Heart right ventricle (tissue), 16 donors: ENCODE measurements around the gene MUCL3. TPM values are rescaled to one million over a fixed set of nuclear protein-coding genes. Genes with fewer than 3 reads are reported as not detected.

Experiments used
- ATAC-seq, 8 donors: fragments of 200-7000 bp; cut with Tn5 transposase; one replicate each; pipeline ENCODE4 v1.9.1; 2020; ENCODE audit warnings: mild to moderate bottlenecking in 8 of 8, moderate library complexity in 8 of 8, moderate number of reproducible peaks in 1 of 8
- DNase-seq, 2 donors: peaks; one replicate each; pipeline ENCODE4 v3.0.0-alpha.2; 2020
- H3K27ac ChIP-seq, 10 donors: fragments of 200-600 bp; sonication (generic) in 2 of 10; one replicate each; pipeline versions ENCODE4 v1.5.0 to v1.8.0; 2020 to 2022; ENCODE audit warnings: mild to moderate bottlenecking in 3 of 10
- H3K27me3 ChIP-seq, 7 donors: fragments of 200-600 bp; one replicate each; pipeline ENCODE4 v1.8.0; 2021 to 2022; ENCODE audit warnings: mild to moderate bottlenecking in 2 of 7
- H3K36me3 ChIP-seq, 9 donors: fragments of 200-600 bp; sonication (generic) in 1 of 9; one replicate each; pipeline versions ENCODE4 v1.5.0 to v1.8.0; 2020 to 2022; ENCODE audit warnings: mild to moderate bottlenecking in 2 of 9
- H3K4me1 ChIP-seq, 9 donors: fragments of 200-600 bp; sonication (generic) in 1 of 9; one replicate each; pipeline versions ENCODE4 v1.5.0 to v1.8.0; 2020 to 2022; ENCODE audit warnings: mild to moderate bottlenecking in 4 of 9
- H3K4me3 ChIP-seq, 10 donors: fragments of 200-600 bp; sonication (generic) in 2 of 10; one replicate each; pipeline versions ENCODE4 v1.5.0 to v1.8.0; 2020 to 2022; ENCODE audit warnings: mild to moderate bottlenecking in 7 of 10, moderate library complexity in 2 of 10
- H3K9me3 ChIP-seq, 11 donors: fragments of 200-600 bp in 10 of 11; sonication (generic) in 2 of 11; one replicate each; pipeline versions ENCODE4 v1.5.0 to v1.8.0; 2013 to 2022; ENCODE audit warnings: mild to moderate bottlenecking in 2 of 11, control low read depth in 1 of 11, moderate library complexity in 1 of 11
- WGBS, 2 donors: extraction: QIAGEN DNeasy Blood & Tissue Kit; methylation state at CpG; one replicate each; pipeline ENCODE4 v1.1.7; 2013; ENCODE audit warnings: inconsistent platforms in 1 of 2; 5-methylcytosine and 5-hydroxymethylcytosine counted together
- intact Hi-C, 10 donors: fragments of 100-400 bp; cut with DNase I; formaldehyde crosslinking; loops; one replicate each; pipeline versions ENCODE4 v1.11.1 to v1.14.2; 2022
- long read RNA-seq, 3 donors: library from polyadenylated mRNA; unstranded; transcript quantifications; one replicate each; pipeline ENCODE4 v2.0.0, GENCODE V29; 2020 to 2021
- polyA plus RNA-seq, 2 donors: library from polyadenylated mRNA; stranded (reverse); fragments of 200-250 nt; gene quantifications; one replicate each; pipeline ENCODE4 v1.2.3, GENCODE V29; 2013
- total RNA-seq, 10 donors: library from RNA; stranded (reverse); fragmentation: NEBNext Ultra II Directional in 3 of 10; extraction: Animal tissue kit (Norgen Biotek cat#: 25700) in 3 of 10; gene quantifications; one replicate each; pipeline versions ENCODE4 v1.2.1 to v1.2.4, GENCODE V29; 2021 to 2023
- TF ChIP-seq, protein P1 (sequence below), 9 donors: fragments of 200-600 bp; sonication (generic) in 2 of 9; IDR thresholded peaks; one replicate each; pipeline versions ENCODE4 v1.5.0 to v1.8.0; 2021 to 2022; ENCODE audit warnings: antibody characterized with exemption in 9 of 9, mild to moderate bottlenecking in 5 of 9, moderate library complexity in 1 of 9
- donor health status: Arrhythmogenic right ventricular cardiomyopathy.
- donor health status: ischemic (EF 13 %, LVEDD 7.1; RV severe dilation, severe dysfunction).
- donor health status: healthy with polysubstance abuse.
- donor health status: DM: no; HTN: yes; CAD: no.
- donor health status: DM: no; HTN: no; CAD: no.
- donor health status: ischemic (EF 25% LVEDD 6.9; RV normal size, moderate dysfunction).
- donor health status: ischemic (EF 25% LVEDD 5.7; RV mildly dilated, moderate dysfunction).
- donor health status: healthy.
- donor health status: DM: yes; HTN: yes; CAD: no.
- donor health status: Ischemic cardiomyopathy.
- donor health status: ischemic (EF 35%, LVEDD 5.7; RV mildly dilated, moderate dysfunction).
- donor health status: nonischemic (EF 11% LVEDD 7.7; RV severe dilation, severe dysfunction).
- donor health status: DM: yes; HTN: yes; CAD: no.
- donor health status: PGD.
- donor health status: ischemic (EF 29% LVEDD 5.4; RV normal size, mild dysfunction).
- donor health status: nonischemic (EF 23%, LVEDD 6.1; RV moderate dilation, normal function).

The MUCL3 gene, protein sequence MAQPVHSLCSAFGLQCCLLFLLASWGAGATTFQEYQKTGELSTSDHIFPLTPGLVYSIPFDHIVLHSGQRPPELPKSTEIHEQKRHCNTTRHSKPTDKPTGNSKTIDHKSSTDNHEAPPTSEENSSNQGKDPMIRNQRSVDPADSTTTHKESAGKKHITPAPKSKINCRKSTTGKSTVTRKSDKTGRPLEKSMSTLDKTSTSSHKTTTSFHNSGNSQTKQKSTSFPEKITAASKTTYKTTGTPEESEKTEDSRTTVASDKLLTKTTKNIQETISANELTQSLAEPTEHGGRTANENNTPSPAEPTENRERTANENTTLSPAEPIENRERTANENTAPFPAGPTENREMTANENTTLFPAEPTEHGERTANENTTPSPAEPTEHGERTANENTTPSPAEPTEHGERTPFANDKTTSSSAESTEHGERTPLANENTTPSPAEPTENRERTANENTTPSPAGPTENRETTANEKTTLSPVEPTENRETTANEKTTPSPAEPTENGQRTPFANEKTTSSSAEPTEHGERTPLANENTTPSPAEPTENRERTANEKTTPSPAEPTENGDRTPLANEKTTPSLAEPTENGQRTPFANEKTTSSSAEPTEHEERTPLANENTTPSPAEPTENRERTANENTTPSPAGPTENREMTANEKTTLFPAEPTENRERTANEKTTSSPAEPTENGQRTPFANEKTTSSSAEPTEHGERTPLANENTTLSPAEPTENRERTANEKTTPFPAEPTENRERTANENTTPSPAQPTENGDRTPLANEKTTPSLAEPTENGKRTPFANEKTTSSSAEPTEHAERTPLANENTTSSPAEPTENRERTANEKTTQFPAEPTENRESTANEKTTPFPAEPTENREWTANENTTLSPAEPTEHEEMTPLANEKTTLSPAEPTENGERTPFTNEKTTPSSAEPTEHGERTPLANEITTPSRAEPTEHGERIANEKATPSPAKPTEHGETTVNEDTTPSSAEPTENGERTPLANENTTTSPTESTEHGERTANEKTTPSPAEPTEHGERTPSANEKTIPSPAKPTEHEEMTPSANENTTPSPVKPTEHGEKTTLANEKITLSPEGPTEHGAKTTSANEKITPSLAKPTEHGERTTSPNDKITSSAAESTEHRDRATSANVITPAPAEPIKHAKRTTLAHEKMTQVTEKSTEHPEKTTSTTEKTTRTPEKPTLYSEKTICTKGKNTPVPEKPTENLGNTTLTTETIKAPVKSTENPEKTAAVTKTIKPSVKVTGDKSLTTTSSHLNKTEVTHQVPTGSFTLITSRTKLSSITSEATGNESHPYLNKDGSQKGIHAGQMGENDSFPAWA (N-terminal part only)
- total RNA-seq (under 1 TPM in 1 of 10 donors, not detected in 9; 0.08 TPM), polyA plus RNA-seq (not detected)
- long read RNA-seq, donor 1: 0 reads
- long read RNA-seq, donor 2: 0 reads
- long read RNA-seq, donor 3: 0 reads

DNA sequence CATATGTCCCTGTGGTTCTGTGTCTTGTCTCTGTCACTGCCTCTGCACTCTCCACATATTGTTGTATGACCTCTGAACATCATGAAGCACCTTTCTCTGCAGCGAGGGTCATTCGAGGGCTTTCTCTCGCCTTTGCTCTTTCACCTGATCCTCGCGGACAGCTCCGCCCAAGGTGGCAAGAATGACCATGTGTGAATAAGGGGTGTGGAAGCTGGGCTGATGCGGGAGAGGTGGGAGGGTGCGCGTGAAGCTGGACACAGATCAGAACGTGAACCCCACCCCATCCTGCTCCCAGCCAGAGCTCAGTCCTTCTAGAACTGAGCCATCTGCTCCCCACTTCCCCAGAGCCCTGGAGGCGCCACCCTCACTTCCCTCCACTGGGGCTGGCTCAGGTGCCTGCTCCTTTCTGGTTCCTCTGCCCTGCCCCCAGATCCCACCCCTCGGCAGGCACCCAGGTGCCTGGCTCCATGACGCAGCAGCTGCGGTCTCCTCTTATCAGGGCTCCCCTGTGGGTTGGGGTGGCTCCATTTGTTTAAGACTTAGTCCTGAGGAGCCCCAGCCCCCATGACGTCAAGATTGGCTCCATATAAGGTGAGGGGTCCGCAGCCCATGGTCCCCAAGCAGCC, at the start of gene MUCL3:
Gene MUCL3, plus strand, starts transcription at position 613 of the 626 bp plus-strand sequence. CDS start 27 bp downstream, outside the sequence.
- Histone ChIP-seq H3K4me1 (peaks cover 0 to 13% (median 7%) of the 10 kb centered on the region in 9 donors), H3K4me3 (no peak within 1 kb of the TSS), H3K27me3 (peaks cover 0 to 36% (median 9%) of the 10 kb centered on the region in 7 donors), H3K27ac (no peak within 1 kb of the TSS), H3K9me3 (no peaks in the 10 kb centered on the region), H3K36me3 (no peaks in the 10 kb centered on the region)
- no peak for ATAC-seq
- 65 to 73% methylated on average over 16 of the region's 16 CpGs for WGBS, 2 donors
- intact Hi-C loops: loop anchor here in 2 of 10 donors (5.0 to 10.0 kb wide), 2 partner anchors 102 to 104 kb away; no protein-coding TSS in a partner anchor
- DNase-seq: no peak
- TF ChIP-seq, protein P1, sequence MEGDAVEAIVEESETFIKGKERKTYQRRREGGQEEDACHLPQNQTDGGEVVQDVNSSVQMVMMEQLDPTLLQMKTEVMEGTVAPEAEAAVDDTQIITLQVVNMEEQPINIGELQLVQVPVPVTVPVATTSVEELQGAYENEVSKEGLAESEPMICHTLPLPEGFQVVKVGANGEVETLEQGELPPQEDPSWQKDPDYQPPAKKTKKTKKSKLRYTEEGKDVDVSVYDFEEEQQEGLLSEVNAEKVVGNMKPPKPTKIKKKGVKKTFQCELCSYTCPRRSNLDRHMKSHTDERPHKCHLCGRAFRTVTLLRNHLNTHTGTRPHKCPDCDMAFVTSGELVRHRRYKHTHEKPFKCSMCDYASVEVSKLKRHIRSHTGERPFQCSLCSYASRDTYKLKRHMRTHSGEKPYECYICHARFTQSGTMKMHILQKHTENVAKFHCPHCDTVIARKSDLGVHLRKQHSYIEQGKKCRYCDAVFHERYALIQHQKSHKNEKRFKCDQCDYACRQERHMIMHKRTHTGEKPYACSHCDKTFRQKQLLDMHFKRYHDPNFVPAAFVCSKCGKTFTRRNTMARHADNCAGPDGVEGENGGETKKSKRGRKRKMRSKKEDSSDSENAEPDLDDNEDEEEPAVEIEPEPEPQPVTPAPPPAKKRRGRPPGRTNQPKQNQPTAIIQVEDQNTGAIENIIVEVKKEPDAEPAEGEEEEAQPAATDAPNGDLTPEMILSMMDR (IDR thresholded peaks at IDR 0.05): no peak

DNA sequence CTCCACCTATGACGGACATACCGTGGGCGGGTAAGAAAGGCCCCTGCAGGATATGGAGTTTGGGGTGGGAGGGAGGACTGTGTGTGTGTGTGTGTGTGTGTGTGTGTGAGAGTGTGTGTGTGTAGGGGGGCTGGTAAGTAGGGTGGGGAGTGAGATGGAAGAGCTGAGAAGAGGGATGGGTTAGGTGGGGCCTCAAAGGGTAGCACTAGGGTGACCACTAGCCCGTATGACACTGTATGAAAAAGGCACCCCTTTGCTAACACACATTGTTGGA, 49.4 kb upstream of the MUCL3 start:
- Histone ChIP-seq H3K4me3 (no peak overlapping the region), H3K36me3 (peaks cover 0 to 73% (median 18%) of the 10 kb centered on the region in 9 donors), H3K27ac (no peak overlapping the region), H3K4me1 (peaks cover 0 to 28% (median 6%) of the 10 kb centered on the region in 9 donors), H3K9me3 (no peaks in the 10 kb centered on the region), H3K27me3 (no peaks in the 10 kb centered on the region)
- intact Hi-C loops: no loop called here
- ATAC-seq: no peak
- TF ChIP-seq, protein P1 (IDR thresholded peaks at IDR 0.05): no peak
- DNase-seq: no peak
- WGBS, 2 donors: 92 to 95% methylated on average over 4 of the region's 4 CpGs

DNA sequence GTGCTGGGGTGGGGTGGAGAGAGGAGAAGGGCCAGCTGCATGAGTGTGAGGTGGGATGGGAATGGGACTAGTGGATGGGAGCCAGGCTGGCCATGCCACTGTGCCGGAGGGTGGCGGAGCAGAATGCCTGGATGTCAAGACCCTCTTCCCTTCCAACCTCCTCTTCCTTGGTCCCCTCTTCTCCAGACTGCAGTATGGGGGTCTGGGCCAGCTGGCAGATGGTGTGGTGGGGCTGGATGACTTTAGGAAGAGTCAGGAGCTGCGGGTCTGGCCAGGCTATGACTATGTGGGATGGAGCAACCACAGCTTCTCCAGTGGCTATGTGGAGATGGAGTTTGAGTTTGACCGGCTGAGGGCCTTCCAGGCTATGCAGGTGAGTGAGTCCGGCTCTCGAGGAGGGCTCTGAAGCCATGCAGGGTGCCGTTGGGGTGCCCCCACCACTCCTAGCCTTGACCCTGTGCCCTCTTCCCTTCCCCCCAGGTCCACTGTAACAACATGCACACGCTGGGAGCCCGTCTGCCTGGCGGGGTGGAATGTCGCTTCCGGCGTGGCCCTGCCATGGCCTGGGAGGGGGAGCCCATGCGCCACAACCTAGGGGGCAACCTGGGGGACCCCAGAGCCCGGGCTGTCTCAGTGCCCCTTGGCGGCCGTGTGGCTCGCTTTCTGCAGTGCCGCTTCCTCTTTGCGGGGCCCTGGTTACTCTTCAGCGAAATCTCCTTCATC, 48.8 kb upstream of the MUCL3 start:
- TF ChIP-seq, protein P1 (IDR thresholded peaks at IDR 0.05): no peak
- peaks cover 0 to 23% (median 0%) of the 10 kb centered on the region in 9 donors for H3K4me1 ChIP-seq
- H3K4me3 ChIP-seq: no peak overlapping the region
- no peak for DNase-seq
- H3K9me3 ChIP-seq: no peaks in the 10 kb centered on the region
- 91 to 93% methylated on average over 21 of the region's 21 CpGs for WGBS, 2 donors
- no peak for ATAC-seq
- H3K36me3 ChIP-seq: peaks cover 0 to 79% (median 18%) of the 10 kb centered on the region in 9 donors
- no peak overlapping the region for H3K27ac ChIP-seq
- intact Hi-C loops: no loop called here
- no peaks in the 10 kb centered on the region for H3K27me3 ChIP-seq
